HUDEP-2 (cell line): ENCODE data around the gene RLIM.
A peak's percentile ranks its signal among the peaks of the same experiment; 100 is the strongest.

ENCODE experiments used
- DNase-seq, 76 experiments: peaks; one replicate each; lab custom pipeline; 2025; ENCODE audit not compliant: unreplicated experiment in 76 of 76; lab: John Stamatoyannopoulos, UW

The RLIM gene, protein sequence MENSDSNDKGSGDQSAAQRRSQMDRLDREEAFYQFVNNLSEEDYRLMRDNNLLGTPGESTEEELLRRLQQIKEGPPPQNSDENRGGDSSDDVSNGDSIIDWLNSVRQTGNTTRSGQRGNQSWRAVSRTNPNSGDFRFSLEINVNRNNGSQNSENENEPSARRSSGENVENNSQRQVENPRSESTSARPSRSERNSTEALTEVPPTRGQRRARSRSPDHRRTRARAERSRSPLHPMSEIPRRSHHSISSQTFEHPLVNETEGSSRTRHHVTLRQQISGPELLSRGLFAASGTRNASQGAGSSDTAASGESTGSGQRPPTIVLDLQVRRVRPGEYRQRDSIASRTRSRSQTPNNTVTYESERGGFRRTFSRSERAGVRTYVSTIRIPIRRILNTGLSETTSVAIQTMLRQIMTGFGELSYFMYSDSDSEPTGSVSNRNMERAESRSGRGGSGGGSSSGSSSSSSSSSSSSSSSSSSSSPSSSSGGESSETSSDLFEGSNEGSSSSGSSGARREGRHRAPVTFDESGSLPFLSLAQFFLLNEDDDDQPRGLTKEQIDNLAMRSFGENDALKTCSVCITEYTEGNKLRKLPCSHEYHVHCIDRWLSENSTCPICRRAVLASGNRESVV

GRCh38 chrX:74614093-74614909 lies at the start of gene RLIM:
RLIM (minus strand) TSS chrX:74614624; CDS start chrX:74595977, 18,647 bp downstream.
- DNase-seq, result peak; percentile 1 to 91 (median 82)

GRCh38 chrX:74656079-74656745 lies 41.8 kb upstream of the RLIM start:
- no peak for DNase-seq

DNA sequence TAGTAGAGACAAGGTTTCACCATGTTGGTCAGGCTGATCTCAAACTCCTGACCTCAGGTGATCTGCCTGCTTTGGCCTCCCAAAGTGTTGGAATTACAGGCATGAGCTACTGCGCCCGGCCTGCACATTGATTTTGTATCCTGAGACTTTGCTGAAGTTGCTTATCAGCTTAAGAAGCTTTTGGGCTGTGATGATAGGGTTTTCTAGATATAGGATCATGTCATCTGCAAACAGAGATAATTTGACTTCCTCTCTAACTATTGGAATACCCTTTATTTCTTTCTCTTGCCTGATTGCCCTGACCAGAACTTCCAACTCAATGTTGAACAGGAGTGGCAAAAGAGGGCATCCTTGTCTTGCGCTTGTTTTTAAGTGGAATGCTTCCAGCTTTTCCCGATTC lies 40.5 kb upstream of the RLIM start:
- DNase-seq, result peak in 10 of 76 experiments; percentile 0 to 23 (median 2)

DNA sequence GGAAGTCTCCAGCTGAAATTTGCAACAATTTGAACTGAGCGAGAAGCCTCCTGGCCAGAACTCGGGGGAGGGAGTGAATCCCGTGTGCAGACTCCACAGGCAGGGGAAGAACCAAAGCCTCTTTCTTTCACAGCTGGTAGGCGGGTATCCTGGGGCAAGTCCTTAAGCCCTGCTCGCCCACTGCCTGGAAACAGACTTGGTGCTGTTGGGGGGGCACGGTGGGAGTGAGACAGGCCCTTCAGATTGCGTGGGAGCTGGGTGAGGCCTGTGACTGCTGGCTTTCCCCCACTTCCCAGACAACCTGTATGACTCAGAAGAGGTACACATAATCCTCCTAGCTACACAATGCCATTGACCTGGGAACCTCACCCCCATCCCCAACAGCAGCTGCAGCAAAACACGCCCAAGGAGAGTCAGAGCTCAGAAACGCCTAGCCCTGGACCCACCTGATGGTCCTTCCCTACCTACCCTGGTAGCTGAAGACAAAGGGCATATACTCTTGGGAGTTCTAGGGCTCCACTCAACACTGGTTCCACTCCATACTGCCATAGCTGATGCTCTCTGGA lies 22.4 kb upstream of the RLIM start:
- no peak for DNase-seq

GRCh38 chrX:74613370-74614092 lies 893 bp downstream of the RLIM start:
- DNase-seq, result peak in 18 of 76 experiments; percentile 0 to 30 (median 2)

DNA sequence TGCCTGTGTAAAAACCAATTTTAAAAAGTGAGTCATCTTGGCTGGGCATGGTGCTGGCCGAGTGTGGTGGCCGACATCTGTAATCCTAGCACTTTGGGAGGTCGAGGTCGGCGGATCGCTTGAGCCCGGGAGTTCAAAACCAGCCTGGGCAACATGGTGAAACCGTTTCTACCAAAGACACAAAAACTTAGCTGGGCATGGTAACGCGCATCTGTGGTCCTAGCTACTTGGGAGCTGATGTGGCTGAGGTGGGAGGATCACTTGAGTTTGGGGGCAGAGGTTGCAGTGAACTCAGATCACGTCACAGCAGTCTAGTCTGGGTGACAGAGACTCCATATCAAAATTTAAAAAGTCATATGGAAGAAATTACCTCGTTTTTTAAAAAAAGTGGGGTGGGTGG lies 7.6 kb downstream of the RLIM start:
- DNase-seq, result no peak

DNA sequence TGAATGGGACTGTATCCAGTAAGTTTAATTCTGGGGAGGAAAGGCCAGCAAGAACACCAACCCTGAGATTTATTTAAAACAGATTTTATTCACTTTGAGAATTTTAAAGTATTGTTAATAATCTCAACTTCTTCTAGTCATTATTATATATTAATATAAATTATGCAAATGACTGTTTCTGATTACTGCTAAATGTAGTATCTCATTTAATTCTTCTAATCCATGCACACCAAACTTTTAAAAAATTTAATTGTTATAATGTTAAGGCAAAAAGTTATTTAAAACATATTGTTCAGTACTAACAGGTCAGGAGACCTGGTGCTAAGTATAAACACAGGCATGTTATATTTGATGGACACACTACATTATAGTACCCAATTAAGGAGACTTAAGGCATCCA lies 8.1 kb downstream of the RLIM start:
- no peak for DNase-seq

- no peak for DNase-seq
Measured at GRCh38 chrX:74603040-74603439, 11.4 kb downstream of the RLIM start.

DNA sequence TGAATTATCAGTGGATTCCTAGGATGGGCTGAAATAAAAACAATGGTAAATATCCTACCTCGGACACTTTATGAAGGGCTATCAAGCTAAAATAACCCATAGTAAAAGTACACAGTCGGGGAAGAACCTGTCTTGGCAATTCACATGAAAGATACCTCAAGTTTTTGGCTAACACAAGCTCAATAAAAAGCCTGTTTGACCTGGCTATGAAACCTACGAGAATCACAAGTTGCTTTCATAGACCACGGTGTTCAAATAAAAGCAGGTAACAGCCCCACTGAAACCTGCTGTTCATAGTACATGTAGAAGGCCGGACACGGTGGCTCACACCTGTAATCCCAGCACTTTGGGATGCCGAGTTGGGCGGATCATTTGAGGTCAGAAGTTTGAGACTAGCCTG lies 12.3 kb downstream of the RLIM start:
- no peak for DNase-seq

DNA sequence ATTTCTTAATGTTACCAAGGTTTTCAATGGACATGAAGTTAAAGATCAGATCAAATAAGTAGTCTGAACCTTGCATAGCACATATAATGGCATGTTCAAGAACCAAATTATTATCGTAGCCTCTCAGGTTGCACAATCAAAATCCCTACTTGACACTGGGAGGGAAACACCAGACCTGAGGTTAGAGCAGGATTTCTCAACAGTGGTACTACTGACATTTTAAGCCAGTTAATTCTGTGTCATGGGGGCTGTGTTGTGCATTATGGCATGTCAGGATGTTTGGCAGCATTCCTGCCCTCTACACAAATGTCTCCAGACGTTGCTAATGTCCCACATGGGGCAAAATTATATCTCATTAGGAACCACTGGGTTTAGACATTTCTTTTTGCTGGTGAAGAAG lies 20.8 kb downstream of the RLIM start:
- no peak for DNase-seq

DNA sequence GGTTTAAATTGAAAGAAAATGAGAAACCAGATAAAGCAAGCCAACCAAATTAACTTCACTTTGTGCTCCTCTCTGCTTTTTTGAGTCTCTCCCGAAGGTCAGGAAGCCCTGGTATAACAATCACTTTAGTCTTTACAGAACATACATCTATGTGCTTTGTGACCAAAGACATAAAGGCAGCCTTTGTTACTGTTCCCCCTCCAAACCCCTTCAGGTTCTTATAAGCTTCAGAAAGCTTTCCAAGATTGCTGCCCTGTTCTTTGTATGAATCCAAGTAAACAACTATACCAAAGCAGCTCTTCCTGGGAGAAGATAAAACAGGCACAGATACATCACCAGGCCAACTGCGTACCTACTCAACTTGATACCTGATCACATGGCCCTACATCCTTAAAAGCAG lies 28.7 kb downstream of the RLIM start:
- DNase-seq, result no peak

DNA sequence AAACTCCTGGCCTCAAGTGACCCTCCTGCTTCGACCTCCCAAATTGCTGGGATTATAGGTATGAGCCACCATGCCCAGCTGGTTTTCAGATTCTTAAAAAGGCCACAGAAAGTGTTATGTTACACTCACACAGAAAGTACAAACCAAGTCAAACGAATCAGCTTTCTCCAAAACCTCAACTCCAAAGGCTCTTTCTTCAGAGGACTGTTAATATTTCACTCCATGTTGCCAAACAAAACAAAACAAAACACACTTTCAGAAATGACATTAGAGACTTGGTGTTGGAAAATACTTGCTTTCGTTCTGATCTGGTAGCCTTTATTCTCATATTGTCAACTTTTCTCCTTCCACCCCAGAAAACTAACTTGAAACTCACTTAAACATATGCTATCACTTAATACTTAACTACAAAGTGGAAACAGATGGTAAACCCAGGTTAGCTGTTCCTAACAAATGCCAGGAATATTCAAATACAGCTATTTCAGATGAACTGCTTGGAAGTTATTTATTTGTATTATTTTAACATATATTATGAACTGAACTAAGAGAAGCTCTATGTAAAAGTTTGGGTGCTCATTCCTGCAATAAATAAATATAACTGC lies 34.7 kb downstream of the RLIM start:
- DNase-seq, result no peak

- no peak for DNase-seq
Measured at GRCh38 chrX:74578137-74578536, 36.3 kb downstream of the RLIM start.

DNA sequence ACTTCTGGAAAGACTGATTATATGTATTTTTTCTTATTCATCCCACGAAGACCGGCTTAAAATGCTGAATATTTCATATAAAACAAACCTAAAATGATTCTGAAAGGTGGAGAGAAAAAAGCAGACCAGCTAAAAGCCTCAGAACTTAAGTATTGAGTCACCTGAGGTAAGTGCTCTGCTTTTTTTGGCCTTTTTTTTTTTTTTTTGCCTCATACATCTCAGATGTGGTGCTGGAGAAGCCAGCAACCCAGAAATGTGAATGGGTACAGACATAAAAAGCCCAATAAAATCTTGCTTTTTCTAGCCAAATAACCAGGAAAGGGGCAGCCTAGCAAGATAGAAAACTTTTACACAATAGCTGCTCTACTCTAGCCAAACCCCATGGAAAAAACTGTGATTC lies 57.0 kb downstream of the RLIM start:
- no peak for DNase-seq

DNA sequence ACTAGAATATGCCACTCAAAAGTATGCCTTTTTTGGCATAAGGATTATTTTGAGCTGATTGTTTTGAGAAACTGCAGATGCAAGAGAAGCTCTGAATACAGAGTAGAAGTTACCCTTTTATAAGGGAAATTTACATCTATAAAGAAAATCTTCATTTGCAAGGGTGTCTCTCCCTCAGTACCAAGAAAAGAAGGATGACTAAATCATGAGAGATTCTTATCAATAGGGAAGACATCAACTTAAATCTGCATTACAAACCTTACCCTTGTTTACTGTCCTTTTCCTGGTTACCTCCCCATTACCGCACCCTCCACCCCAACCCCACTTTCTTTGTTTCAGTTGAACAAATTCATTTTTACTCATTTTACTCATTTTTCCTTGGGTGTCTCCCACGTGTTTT lies 62.5 kb downstream of the RLIM start:
- no peak for DNase-seq

GRCh38 chrX:74550295-74550802 lies 64.1 kb downstream of the RLIM start:
- peak in 67 of 76 experiments; percentile 1 to 72 (median 46) for DNase-seq

DNA sequence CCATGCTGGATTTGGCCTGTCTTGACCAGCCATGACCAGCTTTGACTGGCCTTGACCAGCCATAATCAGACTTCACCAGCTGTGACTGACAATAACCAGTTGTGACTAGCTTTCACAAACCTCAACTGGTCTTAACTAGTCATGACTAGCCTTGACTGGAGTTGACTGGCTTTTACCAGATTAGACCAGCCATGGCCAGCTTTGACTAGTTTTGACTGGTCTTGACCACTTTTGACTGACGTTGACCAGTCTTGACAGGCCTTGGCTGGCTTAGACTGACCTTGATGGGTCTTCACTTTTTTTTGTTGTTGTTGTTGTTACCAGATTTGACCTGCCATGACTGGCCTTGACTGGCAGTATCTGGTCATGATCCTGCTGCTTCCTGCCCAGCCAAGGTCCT lies 67.4 kb downstream of the RLIM start:
- no peak for DNase-seq

- no peak for DNase-seq
Measured at GRCh38 chrX:74545880-74546523, 68.4 kb downstream of the RLIM start.
